ENCODE results near the gene TMEM120A.

TMEM120A gene

GRCh38 chr7:76003351-76003750 is 9.0 kb upstream of the TMEM120A start:
- no peak overlapping the region for H3K4me3 ChIP-seq (ENCODE audit: low read depth, low read length)
- TF ChIP-seq, protein P1, sequence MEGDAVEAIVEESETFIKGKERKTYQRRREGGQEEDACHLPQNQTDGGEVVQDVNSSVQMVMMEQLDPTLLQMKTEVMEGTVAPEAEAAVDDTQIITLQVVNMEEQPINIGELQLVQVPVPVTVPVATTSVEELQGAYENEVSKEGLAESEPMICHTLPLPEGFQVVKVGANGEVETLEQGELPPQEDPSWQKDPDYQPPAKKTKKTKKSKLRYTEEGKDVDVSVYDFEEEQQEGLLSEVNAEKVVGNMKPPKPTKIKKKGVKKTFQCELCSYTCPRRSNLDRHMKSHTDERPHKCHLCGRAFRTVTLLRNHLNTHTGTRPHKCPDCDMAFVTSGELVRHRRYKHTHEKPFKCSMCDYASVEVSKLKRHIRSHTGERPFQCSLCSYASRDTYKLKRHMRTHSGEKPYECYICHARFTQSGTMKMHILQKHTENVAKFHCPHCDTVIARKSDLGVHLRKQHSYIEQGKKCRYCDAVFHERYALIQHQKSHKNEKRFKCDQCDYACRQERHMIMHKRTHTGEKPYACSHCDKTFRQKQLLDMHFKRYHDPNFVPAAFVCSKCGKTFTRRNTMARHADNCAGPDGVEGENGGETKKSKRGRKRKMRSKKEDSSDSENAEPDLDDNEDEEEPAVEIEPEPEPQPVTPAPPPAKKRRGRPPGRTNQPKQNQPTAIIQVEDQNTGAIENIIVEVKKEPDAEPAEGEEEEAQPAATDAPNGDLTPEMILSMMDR (IDR thresholded peaks at IDR 0.05; ENCODE audit: low read depth, low read length, missing control alignments), result no peak
- DNase-seq (ENCODE audit: low read depth), result no peak

GRCh38 chr7:76002822-76003221 is 8.4 kb upstream of the TMEM120A start:
- no peak for DNase-seq (ENCODE audit: low read depth)
- TF ChIP-seq, protein P1 (IDR thresholded peaks at IDR 0.05; ENCODE audit: low read depth, low read length, missing control alignments), result no peak
- no peak overlapping the region for H3K4me3 ChIP-seq (ENCODE audit: low read depth, low read length)

DNA sequence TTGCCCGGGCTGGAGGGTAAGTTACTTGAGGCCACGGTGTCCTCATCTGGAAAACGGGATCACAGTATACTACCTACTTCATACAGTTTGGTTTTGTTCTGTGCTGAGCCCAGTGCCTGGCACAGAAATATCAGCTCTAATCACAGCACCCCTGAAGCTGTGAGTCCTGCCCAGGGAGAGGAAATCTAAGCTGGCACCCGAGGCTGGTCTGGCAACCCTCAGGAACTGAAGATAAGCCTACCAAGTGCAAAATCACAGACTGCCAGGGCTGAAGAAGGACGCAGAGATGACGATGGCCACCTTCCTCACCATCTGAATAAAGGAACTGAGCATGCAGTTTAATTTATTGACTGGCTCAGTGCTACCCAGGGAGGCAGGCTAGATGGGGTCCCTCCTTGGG is 7.7 kb upstream of the TMEM120A start:
- TF ChIP-seq, protein P1 (IDR thresholded peaks at IDR 0.05; ENCODE audit: low read depth, low read length, missing control alignments), result no peak
- no peak for DNase-seq (ENCODE audit: low read depth)
- H3K4me3 ChIP-seq (ENCODE audit: low read depth, low read length), result no peak overlapping the region

DNA sequence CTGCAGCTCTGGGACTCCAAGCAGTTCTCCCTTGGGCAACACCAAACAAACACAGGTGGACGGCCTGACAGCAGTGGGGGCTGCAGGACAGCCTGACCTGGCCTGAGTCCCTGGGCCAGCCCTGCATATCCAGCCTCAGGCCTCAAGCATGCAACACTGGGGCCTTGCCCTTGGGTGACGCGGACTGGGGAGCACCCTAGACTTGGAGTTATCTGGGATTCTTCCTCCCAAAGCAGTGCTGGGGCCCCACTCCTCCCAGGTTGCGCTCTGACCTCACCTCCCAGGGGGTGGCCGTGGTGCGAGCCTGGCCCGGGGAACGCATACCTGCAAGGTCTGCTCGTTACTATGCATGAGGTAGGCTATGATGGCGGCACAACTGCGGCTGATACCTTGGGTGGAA is 6.2 kb upstream of the TMEM120A start:
- H3K4me3 ChIP-seq (ENCODE audit: low read depth, low read length), result no peak overlapping the region
- DNase-seq (ENCODE audit: low read depth), result no peak
- TF ChIP-seq, protein P1 (IDR thresholded peaks at IDR 0.05; ENCODE audit: low read depth, low read length, missing control alignments), result no peak

DNA sequence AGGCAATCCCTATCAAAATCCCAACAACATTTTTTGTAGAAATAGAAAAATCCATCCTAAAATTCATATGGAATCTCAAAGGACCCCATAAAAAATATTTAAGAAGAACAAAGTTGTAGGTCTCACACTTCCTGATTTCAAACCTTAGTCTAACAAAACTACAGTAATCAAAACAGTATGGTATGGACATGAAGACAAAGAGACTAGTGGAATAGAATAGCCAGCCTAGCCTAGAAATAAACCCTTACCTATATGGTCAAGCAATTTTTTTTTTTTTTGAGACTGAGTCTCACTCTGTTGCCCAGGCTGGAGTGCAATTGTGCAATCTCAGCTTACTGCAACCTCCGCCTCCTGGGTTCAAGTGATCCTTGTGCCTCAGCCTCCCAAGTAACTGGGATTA is 3.6 kb upstream of the TMEM120A start:
- TF ChIP-seq, protein P1 (IDR thresholded peaks at IDR 0.05; ENCODE audit: low read depth, low read length, missing control alignments), result no peak
- no peak for DNase-seq (ENCODE audit: low read depth)
- no peak overlapping the region for H3K4me3 ChIP-seq (ENCODE audit: low read depth, low read length)

- TF ChIP-seq, protein P1 (IDR thresholded peaks at IDR 0.05; ENCODE audit: low read depth, low read length, missing control alignments), result no peak
- H3K4me3 ChIP-seq (ENCODE audit: low read depth, low read length), result no peak overlapping the region
- no peak for DNase-seq (ENCODE audit: low read depth)
Measured at GRCh38 chr7:75996476-75996875, 2.1 kb upstream of the TMEM120A start.

GRCh38 chr7:75995996-75996395 is 1.6 kb upstream of the TMEM120A start:
- TF ChIP-seq, protein P1 (IDR thresholded peaks at IDR 0.05; ENCODE audit: low read depth, low read length, missing control alignments), result no peak
- no peak for DNase-seq (ENCODE audit: low read depth)
- H3K4me3 ChIP-seq (ENCODE audit: low read depth, low read length), result no peak overlapping the region
